AG10803 (cell line): ENCODE results near the gene ADGRB2.

Experiments
- DNase-seq: peaks from one replicate; pipeline ENCODE4 v3.0.0; 2010; ENCODE audit warnings: low read depth
- H3K4me3 ChIP-seq: 2 replicates; pipeline ENCODE4 v1.5.1; 2011; ENCODE audit warnings: mild to moderate bottlenecking, low read length, control low read depth
- TF ChIP-seq, protein P1 (sequence below): conservative IDR thresholded peaks from 2 replicates; pipeline ENCODE4 v1.5.1; 2011; ENCODE audit warnings: mild to moderate bottlenecking, low read length, control low read depth, inconsistent platforms

The ADGRB2 gene

DNA sequence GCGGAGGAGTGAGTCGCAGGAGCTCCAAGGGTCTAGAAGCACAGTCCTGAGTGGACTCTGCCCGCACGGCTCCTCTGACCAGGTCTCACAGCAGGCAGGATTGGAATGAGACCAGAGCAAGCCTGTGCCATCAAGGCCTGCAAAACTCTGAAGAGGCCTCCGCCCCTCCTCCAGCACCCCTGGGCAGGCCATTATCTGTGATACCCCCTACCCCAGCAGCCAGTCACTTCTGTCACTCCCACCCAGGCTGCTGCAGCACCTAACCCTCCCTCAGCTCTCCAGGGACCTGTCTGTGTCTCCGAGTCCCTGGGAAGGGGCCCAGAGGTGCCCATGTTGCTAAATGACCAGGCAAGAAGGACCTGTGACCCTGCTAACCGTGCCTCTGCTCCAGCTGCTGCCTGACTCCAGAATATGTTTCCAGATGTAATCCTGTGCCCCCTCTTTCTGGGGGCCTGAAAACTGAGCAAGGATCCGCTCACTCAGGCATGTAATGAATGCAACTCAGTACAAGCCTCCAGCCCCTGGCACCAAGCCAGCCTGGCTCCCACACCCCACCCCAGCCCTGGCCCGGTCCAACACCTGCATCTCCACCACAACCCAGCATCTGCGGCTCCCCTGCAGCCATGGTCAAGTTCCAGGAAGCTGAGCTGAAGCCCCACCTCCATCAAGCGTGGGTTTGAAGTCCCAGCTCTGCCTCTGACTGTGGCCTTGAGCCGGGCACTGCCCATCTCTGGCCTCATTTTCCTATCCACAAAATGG lies 38.2 kb downstream of the ADGRB2 start:
- no peak overlapping the region for H3K4me3 ChIP-seq
- TF ChIP-seq, protein P1, sequence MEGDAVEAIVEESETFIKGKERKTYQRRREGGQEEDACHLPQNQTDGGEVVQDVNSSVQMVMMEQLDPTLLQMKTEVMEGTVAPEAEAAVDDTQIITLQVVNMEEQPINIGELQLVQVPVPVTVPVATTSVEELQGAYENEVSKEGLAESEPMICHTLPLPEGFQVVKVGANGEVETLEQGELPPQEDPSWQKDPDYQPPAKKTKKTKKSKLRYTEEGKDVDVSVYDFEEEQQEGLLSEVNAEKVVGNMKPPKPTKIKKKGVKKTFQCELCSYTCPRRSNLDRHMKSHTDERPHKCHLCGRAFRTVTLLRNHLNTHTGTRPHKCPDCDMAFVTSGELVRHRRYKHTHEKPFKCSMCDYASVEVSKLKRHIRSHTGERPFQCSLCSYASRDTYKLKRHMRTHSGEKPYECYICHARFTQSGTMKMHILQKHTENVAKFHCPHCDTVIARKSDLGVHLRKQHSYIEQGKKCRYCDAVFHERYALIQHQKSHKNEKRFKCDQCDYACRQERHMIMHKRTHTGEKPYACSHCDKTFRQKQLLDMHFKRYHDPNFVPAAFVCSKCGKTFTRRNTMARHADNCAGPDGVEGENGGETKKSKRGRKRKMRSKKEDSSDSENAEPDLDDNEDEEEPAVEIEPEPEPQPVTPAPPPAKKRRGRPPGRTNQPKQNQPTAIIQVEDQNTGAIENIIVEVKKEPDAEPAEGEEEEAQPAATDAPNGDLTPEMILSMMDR = no peak
- no peak for DNase-seq

DNA sequence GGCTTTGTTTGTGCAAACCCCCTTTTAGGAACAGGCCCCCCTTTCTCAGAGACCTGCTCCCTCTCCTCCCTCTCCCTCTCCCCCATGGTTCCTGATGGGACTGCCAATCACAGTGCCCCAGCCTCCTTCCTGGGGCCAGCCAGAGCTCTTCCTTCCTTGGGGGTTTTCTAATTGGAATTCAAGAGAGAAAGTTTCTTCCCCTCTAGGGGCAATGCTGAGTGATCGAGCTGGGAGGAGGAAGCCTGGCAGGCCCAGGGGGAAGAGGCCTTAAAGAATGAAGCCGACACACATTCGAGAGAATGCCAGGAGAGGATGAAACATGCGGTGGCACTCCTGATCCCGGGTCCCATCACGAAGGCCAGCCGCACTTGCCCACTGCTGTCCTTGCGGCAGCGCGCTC lies 39.0 kb downstream of the ADGRB2 start:
- DNase-seq = no peak
- TF ChIP-seq, protein P1 = no peak
- H3K4me3 ChIP-seq = no peak overlapping the region

DNA sequence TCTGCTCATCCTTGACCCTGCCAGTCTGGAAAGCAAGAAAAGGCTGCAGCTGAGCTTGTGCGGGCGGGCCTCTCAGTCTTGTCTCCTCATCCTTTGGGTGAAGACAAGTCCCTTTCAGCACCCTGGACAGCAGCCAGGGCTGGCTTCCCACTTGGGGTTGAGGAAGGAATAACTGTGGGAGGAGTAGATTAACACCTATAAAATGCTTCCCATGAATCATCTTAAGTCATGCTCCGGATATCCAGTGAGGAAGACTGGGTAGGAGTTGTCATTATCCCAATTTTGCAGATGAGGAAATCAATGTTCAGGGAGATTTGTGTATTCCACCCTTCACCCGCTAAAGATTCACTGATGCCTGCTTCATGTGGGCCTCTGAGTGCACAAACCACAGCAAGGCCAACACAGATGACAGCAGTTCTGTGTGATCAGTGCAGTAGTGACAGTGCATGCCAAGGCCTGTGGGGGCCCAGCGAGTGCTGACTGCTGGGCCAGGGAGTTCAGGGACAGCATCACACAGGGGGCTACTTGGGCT lies 40.2 kb downstream of the ADGRB2 start:
- peak; percentile 65 for DNase-seq
- H3K4me3 ChIP-seq = no peak overlapping the region
- TF ChIP-seq, protein P1 = no peak

DNA sequence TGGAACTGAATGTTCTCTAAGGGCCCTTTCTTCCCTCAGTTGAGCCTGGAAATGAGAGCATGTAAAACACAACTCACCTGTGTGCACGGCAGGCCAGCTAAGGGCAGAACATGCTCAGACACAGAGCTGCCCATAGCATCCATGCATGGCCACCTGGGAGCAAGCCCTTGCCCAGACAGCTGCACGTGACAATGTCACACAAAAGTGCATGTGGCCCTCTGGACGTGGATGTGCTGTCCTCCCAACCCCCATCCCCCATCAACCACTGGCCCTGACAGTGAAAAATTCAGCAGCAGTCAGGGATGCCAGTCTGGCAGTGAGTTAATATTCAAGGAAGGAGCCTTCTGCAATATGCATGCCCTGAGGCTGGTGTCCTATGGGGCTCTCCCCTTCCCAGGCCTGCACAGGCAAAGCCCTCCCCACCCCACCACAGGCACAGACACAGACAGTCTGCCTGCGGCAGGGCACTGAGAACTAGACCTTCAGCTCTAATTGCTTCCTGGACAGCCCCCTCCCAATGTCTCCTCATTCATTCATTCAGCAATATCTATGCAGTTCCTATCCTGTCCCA lies 45.7 kb downstream of the ADGRB2 start:
- no peak for DNase-seq
- no peak overlapping the region for H3K4me3 ChIP-seq
- TF ChIP-seq, protein P1 = no peak

DNA sequence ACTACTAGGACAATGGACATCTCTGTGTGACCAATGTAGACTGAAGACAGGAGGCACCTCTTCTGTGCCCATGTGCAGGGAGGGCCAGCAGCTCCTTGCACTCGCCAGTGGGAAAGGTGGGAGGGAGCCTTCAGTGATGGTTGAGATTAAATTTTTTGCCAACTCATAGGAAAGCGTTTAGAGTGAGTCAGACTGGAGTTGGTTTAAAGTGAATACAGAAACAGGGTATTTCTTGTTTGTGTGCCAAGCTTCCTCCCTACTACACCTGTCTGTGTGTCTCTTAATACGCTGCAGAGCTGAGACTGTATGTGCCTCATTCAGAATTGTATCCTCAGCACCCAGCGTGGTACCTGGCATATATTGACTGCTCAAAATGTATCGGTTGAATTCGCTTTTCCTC lies 46.8 kb downstream of the ADGRB2 start:
- TF ChIP-seq, protein P1 = no peak
- H3K4me3 ChIP-seq = no peak overlapping the region
- no peak for DNase-seq

DNA sequence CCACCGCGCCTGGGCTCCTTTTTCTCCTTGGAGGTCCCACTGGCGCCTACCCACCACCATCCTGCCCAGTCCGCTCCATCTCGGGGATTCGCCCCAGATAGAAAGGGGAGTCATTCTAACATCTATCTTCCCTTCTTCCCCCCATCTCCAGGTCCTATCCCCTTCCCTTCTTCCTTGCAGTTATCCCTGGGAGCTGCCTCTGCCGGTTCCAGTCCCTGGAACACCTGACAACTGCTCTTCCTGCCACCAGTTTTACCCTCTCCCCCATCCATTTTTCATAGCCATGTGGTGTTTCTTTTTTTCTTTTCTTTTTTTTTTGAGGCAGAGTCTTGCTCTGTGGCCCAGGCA lies 48.3 kb downstream of the ADGRB2 start:
- H3K4me3 ChIP-seq = peak overlapping the region; percentile 39
- TF ChIP-seq, protein P1 = no peak
- no peak for DNase-seq

DNA sequence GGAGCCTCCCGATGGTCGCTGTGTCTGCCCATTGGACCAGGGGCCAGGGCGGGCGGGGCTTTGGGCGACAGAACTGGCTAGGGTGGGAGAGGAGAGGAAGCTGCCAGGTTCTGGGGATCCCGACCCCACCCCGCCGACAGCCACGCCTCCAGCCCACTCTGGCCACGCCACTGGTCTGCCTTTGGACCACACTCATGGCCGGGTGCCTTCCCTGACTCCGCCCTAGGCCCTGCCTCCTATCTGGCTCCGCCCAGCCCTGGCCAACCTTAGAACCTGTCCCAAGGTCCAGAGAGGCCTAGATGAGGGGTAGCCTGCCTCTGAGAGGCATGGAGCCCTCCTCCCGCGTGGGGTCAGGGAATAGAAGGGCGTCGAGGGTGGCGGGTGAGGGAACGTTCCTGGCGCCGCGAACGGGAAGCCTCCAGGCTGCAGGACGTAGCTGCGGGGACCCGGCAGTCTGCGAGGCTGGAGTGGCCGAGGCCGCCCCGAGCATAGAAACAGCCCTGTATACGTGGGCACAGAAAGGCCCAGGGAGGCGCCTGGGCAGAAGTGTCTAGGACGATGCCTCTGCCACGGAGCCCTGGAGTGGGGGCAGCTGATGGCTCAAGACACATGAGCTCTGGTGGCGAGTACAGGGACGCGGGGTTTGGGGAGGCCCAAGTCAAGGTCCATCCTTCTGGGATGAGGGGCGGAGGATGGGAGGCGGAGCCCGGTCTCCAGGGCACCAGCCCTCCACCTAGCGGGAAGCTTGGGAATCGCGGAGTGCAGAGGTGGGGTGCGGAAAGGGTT lies 48.9 kb downstream of the ADGRB2 start:
- TF ChIP-seq, protein P1 = peak; percentile 84
- H3K4me3 ChIP-seq = peak overlapping the region; percentile 54
- DNase-seq = peak; percentile 90
